Neural cell (in vitro differentiated cells): ENCODE results near the gene IGLL5. TPM values are rescaled to one million over a fixed set of nuclear protein-coding genes. Genes with fewer than 3 reads are reported as not detected.
"Not testable (repeated sequence)": the region's sequence is repeated elsewhere in the genome, so short reads cannot be mapped to it uniquely, and the experiment has no call there.

ENCODE experiments used
- H2AFZ ChIP-seq: fragments of 200-600, 300-800 bp; sonication (generic), shearing (Covaris generic); 2 replicates; pipeline ENCODE4 v1.6.0; 2014; ENCODE audit warnings: low read depth, mild to moderate bottlenecking, antibody characterized with exemption, low read length, moderate library complexity
- H3F3A ChIP-seq: fragments of 200-600 bp; shearing (Covaris generic); 2 replicates; pipeline ENCODE4 v1.6.1; 2016; ENCODE audit warnings: mild to moderate bottlenecking, moderate library complexity, mixed read lengths, antibody characterized with exemption, low read length; ENCODE audit not compliant: insufficient read depth, poor library complexity, severe bottlenecking
- H3K27ac ChIP-seq: fragments of 200-600, 300-800 bp; sonication (generic), shearing (Covaris generic); 2 replicates; pipeline ENCODE4 v1.5.1; 2014; ENCODE audit warnings: mild to moderate bottlenecking, low read length, moderate library complexity
- H3K27me3 ChIP-seq: fragments of 300-800, 200-600 bp; sonication (generic), shearing (Covaris generic); 2 replicates; pipeline ENCODE4 v1.6.0; 2014; ENCODE audit warnings: mild to moderate bottlenecking, low read depth, low read length, moderate library complexity; ENCODE audit not compliant: insufficient read depth
- H3K36me3 ChIP-seq: fragments of 300-800, 200-600 bp; sonication (generic), shearing (Covaris generic); 2 replicates; pipeline ENCODE4 v1.5.1; 2014; ENCODE audit warnings: mild to moderate bottlenecking, antibody characterized with exemption, low read length, moderate library complexity; ENCODE audit not compliant: insufficient read depth
- H3K4me2 ChIP-seq: fragments of 300-800, 200-600 bp; sonication (generic), shearing (Covaris generic); 2 replicates; pipeline ENCODE4 v1.6.0; 2014; ENCODE audit warnings: mild to moderate bottlenecking, low read length
- H3K4me3 ChIP-seq: fragments of 300-800, 200-600 bp; sonication (generic), shearing (Covaris generic); 2 replicates; pipeline ENCODE4 v1.5.1; 2014; ENCODE audit warnings: mild to moderate bottlenecking, low read length, moderate library complexity
- H3K79me2 ChIP-seq: fragments of 200-600 bp; shearing (Covaris generic); replicated peaks from 2 replicates; pipeline ENCODE4 v1.6.0; 2014; ENCODE audit warnings: mild to moderate bottlenecking, low read length, moderate library complexity; ENCODE audit not compliant: insufficient read depth
- H3K9ac ChIP-seq: fragments of 300-800, 200-600 bp; sonication (generic), shearing (Covaris generic); 2 replicates; pipeline ENCODE4 v1.6.1; 2016; ENCODE audit warnings: mild to moderate bottlenecking, low read length, mixed read lengths
- H3K9me2 ChIP-seq: fragments of 200-600 bp; shearing (Covaris generic); 2 replicates; pipeline ENCODE4 v1.6.1; 2016; ENCODE audit warnings: mild to moderate bottlenecking, low read length, mixed read lengths; ENCODE audit not compliant: insufficient read depth
- H3K9me3 ChIP-seq: fragments of 200-600, 300-800 bp; sonication (generic), shearing (Covaris generic); 2 replicates; pipeline ENCODE4 v1.6.1; 2016; ENCODE audit warnings: mild to moderate bottlenecking, mixed run types, low read length, moderate library complexity, mixed read lengths
- H4K20me1 ChIP-seq: fragments of 200-600 bp; shearing (Covaris generic); 2 replicates; pipeline ENCODE4 v1.6.1; 2016; ENCODE audit warnings: mild to moderate bottlenecking, mixed run types; ENCODE audit not compliant: insufficient read depth
- EP300 ChIP-seq: fragments of 450-650 bp; conservative IDR thresholded peaks from 2 replicates; pipeline ENCODE4 v1.6.1; 2014; ENCODE audit warnings: antibody characterized with exemption, mild to moderate bottlenecking, moderate library complexity; ENCODE audit not compliant: poor library complexity, severe bottlenecking
- EZH2 ChIP-seq: fragments of 200-600, 300-800 bp; shearing (Covaris generic), sonication (generic); IDR thresholded peaks from 2 replicates; pipeline ENCODE4 v1.6.1; 2014; ENCODE audit warnings: antibody characterized with exemption, low read length, borderline replicate concordance, mild to moderate bottlenecking; ENCODE audit not compliant: insufficient read depth, poor library complexity, severe bottlenecking
- MXI1 ChIP-seq: fragments of 450-650 bp; conservative IDR thresholded peaks from 2 replicates; pipeline ENCODE4 v1.6.1; 2014; ENCODE audit warnings: antibody characterized with exemption, mild to moderate bottlenecking; ENCODE audit not compliant: poor library complexity, severe bottlenecking
- POLR2AphosphoS5 ChIP-seq: IDR thresholded peaks from 2 replicates; pipeline ENCODE4 v1.6.1; 2012
- RAD21 ChIP-seq: fragments of 450-650 bp; conservative IDR thresholded peaks from 2 replicates; pipeline ENCODE4 v1.6.1; 2014; ENCODE audit warnings: antibody characterized with exemption, mild to moderate bottlenecking, moderate library complexity
- SMC3 ChIP-seq: fragments of 450-650 bp; conservative IDR thresholded peaks from 2 replicates; pipeline ENCODE4 v1.6.1; 2014; ENCODE audit warnings: antibody characterized with exemption, mild to moderate bottlenecking, moderate library complexity; ENCODE audit not compliant: poor library complexity
- TAF1 ChIP-seq: IDR thresholded peaks from 2 replicates; pipeline ENCODE4 v1.6.1; 2012; ENCODE audit warnings: low read depth
- polyA plus RNA-seq: library from polyadenylated mRNA; depleted of rRNA; stranded (reverse); fragments of >200 nt; gene quantifications from 2 replicates; pipeline ENCODE4 v1.2.3, GENCODE V29; 2014
- TF ChIP-seq, protein P1 (sequence below): IDR thresholded peaks from 2 replicates; pipeline ENCODE4 v1.6.1; 2012; ENCODE audit warnings: borderline replicate concordance
- TF ChIP-seq, protein P2 (sequence below): fragments of 450-650 bp; IDR thresholded peaks from 2 replicates; pipeline ENCODE4 v1.5.1; 2014; ENCODE audit warnings: antibody characterized with exemption, mild to moderate bottlenecking, moderate library complexity; ENCODE audit not compliant: poor library complexity, severe bottlenecking

The IGLL5 gene
- polyA plus RNA-seq, 1 donor from 2014 or later, result 0.19 TPM

DNA sequence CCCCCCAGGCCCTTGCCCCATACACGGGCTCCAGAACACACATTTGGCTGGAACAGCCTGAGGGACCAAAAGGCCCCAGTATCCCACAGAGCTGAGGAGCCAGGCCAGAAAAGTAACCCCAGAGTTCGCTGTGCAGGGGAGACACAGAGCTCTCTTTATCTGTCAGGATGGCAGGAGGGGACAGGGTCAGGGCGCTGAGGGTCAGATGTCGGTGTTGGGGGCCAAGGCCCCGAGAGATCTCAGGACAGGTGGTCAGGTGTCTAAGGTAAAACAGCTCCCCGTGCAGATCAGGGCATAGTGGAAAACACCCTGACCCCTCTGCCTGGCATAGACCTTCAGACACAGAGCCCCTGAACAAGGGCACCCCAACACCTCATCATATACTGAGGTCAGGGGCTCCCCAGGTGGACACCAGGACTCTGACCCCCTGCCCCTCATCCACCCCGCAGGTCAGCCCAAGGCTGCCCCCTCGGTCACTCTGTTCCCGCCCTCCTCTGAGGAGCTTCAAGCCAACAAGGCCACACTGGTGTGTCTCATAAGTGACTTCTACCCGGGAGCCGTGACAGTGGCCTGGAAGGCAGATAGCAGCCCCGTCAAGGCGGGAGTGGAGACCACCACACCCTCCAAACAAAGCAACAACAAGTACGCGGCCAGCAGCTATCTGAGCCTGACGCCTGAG lies 13.1 kb downstream of the IGLL5 start:
- H3K4me3 ChIP-seq, H3K36me3 ChIP-seq, H3K9me3 ChIP-seq, H2AFZ ChIP-seq, H3K27me3 ChIP-seq, H3F3A ChIP-seq, H3K27ac ChIP-seq, H3K79me2 ChIP-seq, H4K20me1 ChIP-seq, H3K4me2 ChIP-seq, H3K9me2 ChIP-seq, H3K9ac ChIP-seq: not testable (repeated sequence)

DNA sequence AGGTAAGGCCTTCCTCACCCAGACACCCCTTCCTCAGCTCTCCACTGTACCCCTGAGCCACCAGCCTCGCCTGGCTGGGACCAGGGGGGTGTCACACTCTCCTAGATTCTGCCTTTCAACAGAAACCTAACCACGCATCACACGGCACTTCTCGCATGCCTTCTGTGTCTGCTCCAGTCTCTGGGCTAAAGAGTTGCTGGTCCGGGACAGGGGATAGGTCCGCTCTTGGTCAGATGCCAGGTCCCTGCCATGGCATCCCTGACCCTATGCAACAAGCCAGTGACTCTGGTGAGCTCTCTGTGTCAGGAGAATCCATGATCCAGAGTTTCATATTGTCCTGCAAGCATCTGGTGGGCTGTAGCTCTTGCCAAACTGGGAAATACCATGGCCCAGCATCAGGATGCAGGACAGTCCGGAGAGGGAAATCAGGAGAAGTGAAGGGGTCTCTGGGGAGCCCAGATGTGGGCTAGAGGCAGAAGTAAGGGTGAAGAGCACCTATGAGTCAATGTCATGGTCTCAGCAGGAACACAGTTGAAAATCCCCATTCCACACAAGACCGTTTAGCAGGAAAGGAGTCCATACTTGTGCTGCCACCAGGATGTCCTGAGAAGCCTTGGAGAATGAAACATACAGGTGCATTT lies 14.1 kb downstream of the IGLL5 start:
- H3K79me2 ChIP-seq, result no peaks in the 10 kb centered on the region
- H3F3A ChIP-seq, result no peaks in the 10 kb centered on the region
- no peaks in the 10 kb centered on the region for H4K20me1 ChIP-seq
- no peaks in the 10 kb centered on the region for H3K9me2 ChIP-seq
- no peak overlapping the region for H3K9ac ChIP-seq
- no peaks in the 10 kb centered on the region for H3K27me3 ChIP-seq
- no peak overlapping the region for H3K4me3 ChIP-seq
- no peak overlapping the region for H2AFZ ChIP-seq
- TF ChIP-seq TAF1, result no peak
- no peak for TF ChIP-seq RAD21
- no peak for TF ChIP-seq EP300
- TF ChIP-seq, protein P1, sequence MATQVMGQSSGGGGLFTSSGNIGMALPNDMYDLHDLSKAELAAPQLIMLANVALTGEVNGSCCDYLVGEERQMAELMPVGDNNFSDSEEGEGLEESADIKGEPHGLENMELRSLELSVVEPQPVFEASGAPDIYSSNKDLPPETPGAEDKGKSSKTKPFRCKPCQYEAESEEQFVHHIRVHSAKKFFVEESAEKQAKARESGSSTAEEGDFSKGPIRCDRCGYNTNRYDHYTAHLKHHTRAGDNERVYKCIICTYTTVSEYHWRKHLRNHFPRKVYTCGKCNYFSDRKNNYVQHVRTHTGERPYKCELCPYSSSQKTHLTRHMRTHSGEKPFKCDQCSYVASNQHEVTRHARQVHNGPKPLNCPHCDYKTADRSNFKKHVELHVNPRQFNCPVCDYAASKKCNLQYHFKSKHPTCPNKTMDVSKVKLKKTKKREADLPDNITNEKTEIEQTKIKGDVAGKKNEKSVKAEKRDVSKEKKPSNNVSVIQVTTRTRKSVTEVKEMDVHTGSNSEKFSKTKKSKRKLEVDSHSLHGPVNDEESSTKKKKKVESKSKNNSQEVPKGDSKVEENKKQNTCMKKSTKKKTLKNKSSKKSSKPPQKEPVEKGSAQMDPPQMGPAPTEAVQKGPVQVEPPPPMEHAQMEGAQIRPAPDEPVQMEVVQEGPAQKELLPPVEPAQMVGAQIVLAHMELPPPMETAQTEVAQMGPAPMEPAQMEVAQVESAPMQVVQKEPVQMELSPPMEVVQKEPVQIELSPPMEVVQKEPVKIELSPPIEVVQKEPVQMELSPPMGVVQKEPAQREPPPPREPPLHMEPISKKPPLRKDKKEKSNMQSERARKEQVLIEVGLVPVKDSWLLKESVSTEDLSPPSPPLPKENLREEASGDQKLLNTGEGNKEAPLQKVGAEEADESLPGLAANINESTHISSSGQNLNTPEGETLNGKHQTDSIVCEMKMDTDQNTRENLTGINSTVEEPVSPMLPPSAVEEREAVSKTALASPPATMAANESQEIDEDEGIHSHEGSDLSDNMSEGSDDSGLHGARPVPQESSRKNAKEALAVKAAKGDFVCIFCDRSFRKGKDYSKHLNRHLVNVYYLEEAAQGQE, result no peak
- no peak for TF ChIP-seq SMC3
- TF ChIP-seq MXI1, result no peak
- TF ChIP-seq, protein P2, sequence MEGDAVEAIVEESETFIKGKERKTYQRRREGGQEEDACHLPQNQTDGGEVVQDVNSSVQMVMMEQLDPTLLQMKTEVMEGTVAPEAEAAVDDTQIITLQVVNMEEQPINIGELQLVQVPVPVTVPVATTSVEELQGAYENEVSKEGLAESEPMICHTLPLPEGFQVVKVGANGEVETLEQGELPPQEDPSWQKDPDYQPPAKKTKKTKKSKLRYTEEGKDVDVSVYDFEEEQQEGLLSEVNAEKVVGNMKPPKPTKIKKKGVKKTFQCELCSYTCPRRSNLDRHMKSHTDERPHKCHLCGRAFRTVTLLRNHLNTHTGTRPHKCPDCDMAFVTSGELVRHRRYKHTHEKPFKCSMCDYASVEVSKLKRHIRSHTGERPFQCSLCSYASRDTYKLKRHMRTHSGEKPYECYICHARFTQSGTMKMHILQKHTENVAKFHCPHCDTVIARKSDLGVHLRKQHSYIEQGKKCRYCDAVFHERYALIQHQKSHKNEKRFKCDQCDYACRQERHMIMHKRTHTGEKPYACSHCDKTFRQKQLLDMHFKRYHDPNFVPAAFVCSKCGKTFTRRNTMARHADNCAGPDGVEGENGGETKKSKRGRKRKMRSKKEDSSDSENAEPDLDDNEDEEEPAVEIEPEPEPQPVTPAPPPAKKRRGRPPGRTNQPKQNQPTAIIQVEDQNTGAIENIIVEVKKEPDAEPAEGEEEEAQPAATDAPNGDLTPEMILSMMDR, result no peak
- TF ChIP-seq POLR2AphosphoS5, result no peak
- TF ChIP-seq EZH2, result no peak
- H3K9me3 ChIP-seq, result no peaks in the 10 kb centered on the region
- H3K36me3 ChIP-seq, result no peaks in the 10 kb centered on the region
- H3K27ac ChIP-seq, result no peak overlapping the region
- H3K4me2 ChIP-seq, result no peak overlapping the region
